HFF-Myc (cell line): ENCODE data around the gene LCORL.
"Not testable (repeated sequence)": the region's sequence is repeated elsewhere in the genome, so short reads cannot be mapped to it uniquely, and the experiment has no call there.

Experiments used
- DNase-seq: peaks from one replicate; pipeline ENCODE4 v3.0.0-alpha.2; 2011; ENCODE audit warnings: low read depth; ENCODE audit errors: extremely low read depth
- H3K4me3 ChIP-seq: replicated peaks from 2 replicates; pipeline ENCODE4 v1.5.1; 2011; ENCODE audit warnings: low read depth, mild to moderate bottlenecking, control low read depth, low read length
- CTCF ChIP-seq: IDR thresholded peaks from 2 replicates; pipeline ENCODE4 v1.5.1; 2012; ENCODE audit warnings: mild to moderate bottlenecking, low read depth, low read length, control low read depth; ENCODE audit errors: missing control alignments

Gene LCORL

GRCh38 chr4:17869327-17869726, 152.2 kb downstream of the LCORL start:
- no peak for TF ChIP-seq CTCF
- no peak overlapping the region for H3K4me3 ChIP-seq
- DNase-seq: no peak

GRCh38 chr4:17867276-17867675, 154.3 kb downstream of the LCORL start:
- TF ChIP-seq CTCF: no peak
- no peak for DNase-seq
- H3K4me3 ChIP-seq: no peak overlapping the region

- no peak overlapping the region for H3K4me3 ChIP-seq
- no peak for TF ChIP-seq CTCF
- DNase-seq: no peak
Measured at GRCh38 chr4:17866810-17867209, 154.7 kb downstream of the LCORL start.

GRCh38 chr4:17865866-17866363, 155.6 kb downstream of the LCORL start:
- TF ChIP-seq CTCF: no peak
- no peak for DNase-seq
- no peak overlapping the region for H3K4me3 ChIP-seq

GRCh38 chr4:17861906-17862305, 159.6 kb downstream of the LCORL start:
- not testable (repeated sequence) for H3K4me3 ChIP-seq, DNase-seq

GRCh38 chr4:17859793-17860406, 161.7 kb downstream of the LCORL start:
- TF ChIP-seq CTCF: no peak
- H3K4me3 ChIP-seq: no peak overlapping the region
- no peak for DNase-seq

GRCh38 chr4:17854036-17854435, 167.5 kb downstream of the LCORL start:
- TF ChIP-seq CTCF: no peak
- no peak overlapping the region for H3K4me3 ChIP-seq
- no peak for DNase-seq
